Pancreas (tissue), 10 donors: Measurements from ENCODE around the gene PLXNA3. TPM values are rescaled to one million over a fixed set of nuclear protein-coding genes. Genes with fewer than 3 reads are reported as not detected.
A peak's percentile ranks its signal among the peaks of the same experiment; 100 is the strongest.

ENCODE experiments used
- ATAC-seq, 4 donors: fragments of 200-7000 bp; cut with Tn5 transposase; one replicate each; pipeline versions ENCODE4 v1.8.0 to v1.9.1; 2020; ENCODE audit warnings: mild to moderate bottlenecking in 4 of 4, moderate library complexity in 4 of 4
- DNase-seq, 6 donors: peaks; one replicate each; pipeline ENCODE4 v3.0.0-alpha.2; 2020
- FAIRE-seq: peaks from 2 replicates; lab custom pipeline; 2012; peaks lifted over from hg19 to GRCh38; lab: Jason Lieb, UNC
- H3K27ac ChIP-seq, 4 donors: fragments of 200-600 bp; sonication (generic); 1 replicate in 3 of 4; 2 replicates in 1 of 4; pipeline versions ENCODE4 v1.5.0 to v1.8.0; 2020
- H3K27me3 ChIP-seq, 4 donors: fragments of 200-600 bp; one replicate each; pipeline ENCODE4 v1.8.0; 2021
- H3K36me3 ChIP-seq, 3 donors: fragments of 200-600 bp; sonication (generic) in 1 of 3; one replicate each; pipeline versions ENCODE4 v1.5.0 to v1.8.0; 2020 to 2021
- H3K4me1 ChIP-seq, 3 donors: fragments of 200-600 bp; one replicate each; pipeline ENCODE4 v1.8.0; 2021
- H3K4me3 ChIP-seq, 4 donors: fragments of 200-600 bp; sonication (generic) in 2 of 4; one replicate each; pipeline versions ENCODE4 v1.5.0 to v1.8.0; 2020 to 2021
- H3K9me3 ChIP-seq, 4 donors: fragments of 200-600 bp; one replicate each; pipeline ENCODE4 v1.8.0; 2021
- WGBS, 2 donors: extraction: QIAGEN DNeasy Blood & Tissue Kit; methylation state at CpG; one replicate each; pipeline ENCODE4 v1.1.7; 2013; 5-methylcytosine and 5-hydroxymethylcytosine counted together
- intact Hi-C, 3 donors: fragments of 100-400 bp; cut with DNase I; formaldehyde crosslinking; loops; one replicate each; pipeline versions ENCODE4 v1.11.1 to v1.14.2; 2022
- polyA plus RNA-seq, 2 donors: library from polyadenylated mRNA; stranded (reverse); fragments of 200-250 nt; gene quantifications; one replicate each; pipeline ENCODE4 v1.2.3, GENCODE V29; 2013
- total RNA-seq, 6 donors: library from RNA; stranded (reverse); fragmentation: NEBNext Ultra II Directional in 4 of 6; extraction: Animal tissue kit (Norgen Biotek cat#: 25700) in 4 of 6; gene quantifications; one replicate each; pipeline versions ENCODE4 v1.2.1 to v1.2.4, GENCODE V29; 2021 to 2023
- TF ChIP-seq, protein P1 (sequence below), 4 donors: fragments of 200-600 bp; sonication (generic) in 3 of 4; IDR thresholded peaks; one replicate each; pipeline versions ENCODE4 v1.5.0 to v1.8.0; 2021; ENCODE audit warnings: antibody characterized with exemption in 4 of 4
- donor health status: healthy with polysubstance abuse.
- donor health status: DM: no; HTN: no; CAD: no; lungs with moderate emphysema.
- donor health status: DM: no; HTN: no; CAD: no.
- donor health status: control.
- donor health status: control.
- donor health status: Bipolar disorder and iron deficiency.
- donor health status: DM: yes; HTN: yes; CAD: no.
- donor health status: DM: no; HTN: no; CAD: no.
- donor health status: DM: no; HTN: no; CAD: no.
- donor health status: DM: yes; HTN: yes; CAD: no.

Gene PLXNA3
- total and polyA plus RNA-seq, 8 donors: 10.5 to 40.7 (median 16.3) TPM

DNA sequence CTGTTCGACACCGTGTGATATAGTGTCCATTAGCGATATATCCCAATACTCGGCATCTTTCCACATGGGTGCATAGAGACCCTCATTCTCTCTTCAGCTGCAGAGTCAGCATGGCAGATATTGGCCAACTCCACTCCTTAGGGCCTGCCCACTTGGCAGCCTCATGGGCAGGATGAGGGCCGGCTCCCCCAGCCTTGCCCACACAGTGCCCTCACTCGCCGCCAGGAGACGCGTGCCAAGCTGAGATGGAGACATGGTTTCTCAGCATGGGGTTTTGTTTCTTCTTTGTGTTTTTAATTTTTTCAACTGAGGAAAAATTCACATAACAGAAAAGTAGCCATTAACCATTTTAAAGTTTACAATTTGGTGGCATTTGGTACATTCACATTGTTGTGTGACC, 5.3 kb upstream of the PLXNA3 start:
- no peak for ATAC-seq
- WGBS, 2 donors: 90 to 93% methylated on average over 9 of the region's 9 CpGs

DNA sequence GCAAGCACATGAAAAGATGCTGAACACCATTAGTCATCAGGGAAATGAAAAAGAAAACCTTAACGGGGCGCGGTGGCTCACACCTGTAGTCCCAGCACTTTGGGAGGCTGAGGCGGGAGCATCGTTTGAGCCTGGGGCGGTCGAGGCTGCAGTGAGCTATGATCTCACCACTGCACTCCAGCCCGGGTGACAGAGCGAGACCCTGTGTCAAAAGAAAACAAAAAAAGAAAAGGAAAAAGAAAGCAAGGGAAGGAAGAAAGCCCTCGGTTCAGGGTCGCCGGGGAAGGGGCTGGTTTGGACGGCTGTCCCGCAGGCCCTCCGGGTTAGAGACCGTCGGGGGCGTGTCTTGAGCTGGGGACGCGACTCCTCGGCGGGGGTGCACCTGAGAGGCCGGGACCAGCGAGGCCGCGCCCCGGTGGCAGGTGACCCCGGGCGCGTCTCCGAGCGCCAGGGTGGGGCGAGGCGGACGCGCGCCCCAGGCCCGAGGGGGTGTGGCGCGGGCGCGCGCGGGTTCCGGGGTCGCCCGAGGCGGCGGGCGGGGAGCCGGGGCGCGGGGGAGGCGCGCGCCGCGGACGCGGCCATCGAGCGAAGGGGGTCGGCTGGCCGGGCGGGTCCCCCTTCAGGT, 478 bp upstream of the PLXNA3 start:
- no peaks in the 10 kb centered on the region for H3K36me3 ChIP-seq
- no peaks in the 10 kb centered on the region for H3K9me3 ChIP-seq
- H3K27ac ChIP-seq: peak overlapping the region in 2 of 4 donors; percentile 22 to 33
- ATAC-seq (peak; percentile 62 to 86 (median 70)), DNase-seq (peak; percentile 37 to 82 (median 59)), FAIRE-seq (no peak)
- H3K4me1 ChIP-seq: no peaks in the 10 kb centered on the region
- no peaks in the 10 kb centered on the region for H3K27me3 ChIP-seq
- intact Hi-C loops: no loop called here
- TF ChIP-seq, protein P1, sequence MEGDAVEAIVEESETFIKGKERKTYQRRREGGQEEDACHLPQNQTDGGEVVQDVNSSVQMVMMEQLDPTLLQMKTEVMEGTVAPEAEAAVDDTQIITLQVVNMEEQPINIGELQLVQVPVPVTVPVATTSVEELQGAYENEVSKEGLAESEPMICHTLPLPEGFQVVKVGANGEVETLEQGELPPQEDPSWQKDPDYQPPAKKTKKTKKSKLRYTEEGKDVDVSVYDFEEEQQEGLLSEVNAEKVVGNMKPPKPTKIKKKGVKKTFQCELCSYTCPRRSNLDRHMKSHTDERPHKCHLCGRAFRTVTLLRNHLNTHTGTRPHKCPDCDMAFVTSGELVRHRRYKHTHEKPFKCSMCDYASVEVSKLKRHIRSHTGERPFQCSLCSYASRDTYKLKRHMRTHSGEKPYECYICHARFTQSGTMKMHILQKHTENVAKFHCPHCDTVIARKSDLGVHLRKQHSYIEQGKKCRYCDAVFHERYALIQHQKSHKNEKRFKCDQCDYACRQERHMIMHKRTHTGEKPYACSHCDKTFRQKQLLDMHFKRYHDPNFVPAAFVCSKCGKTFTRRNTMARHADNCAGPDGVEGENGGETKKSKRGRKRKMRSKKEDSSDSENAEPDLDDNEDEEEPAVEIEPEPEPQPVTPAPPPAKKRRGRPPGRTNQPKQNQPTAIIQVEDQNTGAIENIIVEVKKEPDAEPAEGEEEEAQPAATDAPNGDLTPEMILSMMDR (IDR thresholded peaks at IDR 0.05): no peak
- WGBS, 2 donors: 2 to 34% methylated on average over 43 to 65 of the region's 65 CpGs
- peak overlapping the region; percentile 16 to 54 (median 40) for H3K4me3 ChIP-seq

More for the DNA sequence above, 5.3 kb upstream of the PLXNA3 start:
- FAIRE-seq (no peak), DNase-seq (no peak)
- Histone ChIP-seq H3K4me1 (no peaks in the 10 kb centered on the region), H3K4me3 (no peak overlapping the region), H3K27ac (no peak overlapping the region), H3K9me3 (no peaks in the 10 kb centered on the region), H3K27me3 (no peaks in the 10 kb centered on the region), H3K36me3 (peaks cover 0 to 9% (median 5%) of the 10 kb centered on the region in 3 donors)
- TF ChIP-seq, protein P1 (IDR thresholded peaks at IDR 0.05): no peak
- intact Hi-C loops: no loop called here

DNA sequence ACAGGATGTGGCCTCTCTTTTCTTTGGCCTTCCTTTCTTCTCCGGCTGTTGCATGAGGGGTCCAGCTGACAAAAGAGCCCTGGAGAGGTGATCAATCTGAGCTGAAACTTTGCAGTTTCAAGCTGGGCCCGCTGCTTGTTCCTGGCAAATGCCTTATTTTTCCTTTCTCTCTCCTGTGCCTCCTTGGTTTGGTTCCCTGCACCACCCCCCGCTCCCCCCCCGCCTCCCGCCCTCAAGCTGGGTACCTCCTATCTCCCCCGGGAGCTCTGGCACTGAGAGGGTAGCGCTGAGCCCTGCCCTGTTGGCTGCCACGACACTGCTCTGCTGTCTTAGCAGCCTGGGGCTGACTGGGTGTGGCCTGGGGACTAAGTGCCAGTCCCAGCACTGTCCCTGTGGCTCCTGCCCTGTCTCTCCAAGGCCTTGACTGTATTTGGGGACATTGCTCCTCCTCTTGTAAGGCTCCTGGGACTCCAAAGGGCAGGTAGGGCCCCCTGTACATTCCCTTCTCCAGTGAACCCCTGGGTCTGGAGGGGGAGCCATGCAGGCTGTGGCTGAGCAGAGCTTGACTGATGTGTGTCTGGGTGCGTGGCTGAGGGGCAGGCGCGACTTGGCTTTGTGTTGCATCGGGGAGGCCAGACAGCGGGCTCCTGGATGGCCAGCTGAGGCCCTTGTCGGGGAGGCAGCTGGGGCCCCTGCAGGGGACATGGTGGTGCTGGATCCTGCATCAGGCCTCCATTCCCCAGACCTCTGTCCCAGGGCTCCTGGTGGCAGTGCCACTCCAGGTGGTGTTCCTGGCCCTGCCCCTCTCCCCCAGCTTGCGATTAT, 1.1 kb downstream of the PLXNA3 start:
- TF ChIP-seq, protein P1 (IDR thresholded peaks at IDR 0.05): no peak
- H3K9me3 ChIP-seq: no peaks in the 10 kb centered on the region
- H3K4me3 ChIP-seq: peak overlapping the region in 3 of 4 donors; percentile 52 to 57 (median 54)
- FAIRE-seq (no peak), DNase-seq (peak in 3 of 6 donors; percentile 21 to 65 (median 54)), ATAC-seq (peak; percentile 49 to 74 (median 70))
- WGBS, 2 donors: 33 to 58% methylated on average over 13 to 15 of the region's 15 CpGs
- no peak overlapping the region for H3K27ac ChIP-seq
- H3K27me3 ChIP-seq: no peaks in the 10 kb centered on the region
- no peaks in the 10 kb centered on the region for H3K36me3 ChIP-seq
- intact Hi-C loops: no loop called here
- no peaks in the 10 kb centered on the region for H3K4me1 ChIP-seq

DNA sequence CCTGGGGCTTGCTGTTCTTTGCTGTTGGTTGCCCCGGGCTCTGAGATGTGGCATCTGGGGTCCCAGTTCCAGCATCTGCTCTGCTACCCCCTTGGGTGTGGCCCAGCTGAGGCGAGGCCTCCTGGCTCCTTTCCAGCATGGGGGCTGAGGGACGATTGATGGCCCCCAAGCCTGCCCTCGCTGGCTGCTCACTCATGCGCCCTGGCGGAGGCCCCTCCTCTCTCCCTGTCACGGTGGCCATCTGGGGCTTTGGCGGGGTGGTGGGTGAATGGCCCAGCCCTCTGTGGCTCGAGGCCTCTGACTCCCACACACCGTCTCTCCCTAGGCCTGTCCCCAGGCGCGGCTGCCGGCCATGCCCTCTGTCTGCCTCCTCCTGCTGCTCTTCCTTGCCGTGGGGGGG, 1.8 kb downstream of the PLXNA3 start:
- intact Hi-C loops: no loop called here
- peak in 2 of 6 donors; percentile 43 to 69 for DNase-seq
- Histone ChIP-seq H3K4me1 (no peaks in the 10 kb centered on the region), H3K9me3 (no peaks in the 10 kb centered on the region), H3K27me3 (no peaks in the 10 kb centered on the region), H3K27ac (no peak overlapping the region), H3K36me3 (no peaks in the 10 kb centered on the region), H3K4me3 (peak overlapping the region in 1 of 4 donors; percentile 54)
- FAIRE-seq: no peak
- TF ChIP-seq, protein P1 (IDR thresholded peaks at IDR 0.05): no peak
- 71 to 79% methylated on average over 14 of the region's 14 CpGs for WGBS, 2 donors
- no peak for ATAC-seq
